ENCODE measurements around the gene ZNF799. TPM values are rescaled to one million over a fixed set of nuclear protein-coding genes. Genes with fewer than 3 reads are reported as not detected.
"Not testable (repeated sequence)": the region's sequence is repeated elsewhere in the genome, so short reads cannot be mapped to it uniquely, and the experiment has no call there.

ZNF799 gene
- total RNA-seq, 4 donors from 2014 or later: 3.1 to 11.0 (median 4.2) TPM

DNA sequence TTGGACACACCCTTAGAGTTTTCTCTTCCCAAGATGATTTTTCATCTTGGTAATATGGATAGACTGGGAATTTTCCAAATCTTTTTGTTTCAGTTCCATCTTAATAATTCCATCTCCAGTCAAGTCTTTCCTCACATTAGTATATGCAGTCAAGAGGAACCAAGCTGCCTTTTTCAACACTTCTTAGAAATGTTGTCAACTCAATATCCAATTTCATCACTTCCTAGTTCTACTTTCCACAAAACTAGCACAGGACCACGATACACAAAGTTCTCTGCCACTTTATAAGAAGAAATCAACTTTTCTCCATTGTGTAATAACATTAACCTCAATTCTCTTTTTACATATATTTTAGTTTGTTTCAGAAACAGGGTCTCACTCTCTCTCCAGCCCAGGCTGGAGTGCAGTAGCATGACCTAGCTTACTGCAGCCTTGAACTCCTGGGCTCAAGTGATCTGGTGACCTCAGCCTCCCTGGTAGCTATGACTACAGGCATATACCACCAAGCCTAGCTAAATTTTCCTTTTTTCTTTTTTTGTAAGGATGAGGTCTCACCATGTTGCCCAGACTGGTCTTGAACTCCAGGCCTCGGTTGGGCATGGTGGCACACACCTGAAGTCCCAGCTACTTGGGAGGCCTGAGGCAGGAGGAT, 24.3 kb upstream of the ZNF799 start:
- DNase-seq (ENCODE audit: low spot score) (no peak), ATAC-seq (ENCODE audit: low FRiP score) (no peak)
- TF ChIP-seq, protein P1, sequence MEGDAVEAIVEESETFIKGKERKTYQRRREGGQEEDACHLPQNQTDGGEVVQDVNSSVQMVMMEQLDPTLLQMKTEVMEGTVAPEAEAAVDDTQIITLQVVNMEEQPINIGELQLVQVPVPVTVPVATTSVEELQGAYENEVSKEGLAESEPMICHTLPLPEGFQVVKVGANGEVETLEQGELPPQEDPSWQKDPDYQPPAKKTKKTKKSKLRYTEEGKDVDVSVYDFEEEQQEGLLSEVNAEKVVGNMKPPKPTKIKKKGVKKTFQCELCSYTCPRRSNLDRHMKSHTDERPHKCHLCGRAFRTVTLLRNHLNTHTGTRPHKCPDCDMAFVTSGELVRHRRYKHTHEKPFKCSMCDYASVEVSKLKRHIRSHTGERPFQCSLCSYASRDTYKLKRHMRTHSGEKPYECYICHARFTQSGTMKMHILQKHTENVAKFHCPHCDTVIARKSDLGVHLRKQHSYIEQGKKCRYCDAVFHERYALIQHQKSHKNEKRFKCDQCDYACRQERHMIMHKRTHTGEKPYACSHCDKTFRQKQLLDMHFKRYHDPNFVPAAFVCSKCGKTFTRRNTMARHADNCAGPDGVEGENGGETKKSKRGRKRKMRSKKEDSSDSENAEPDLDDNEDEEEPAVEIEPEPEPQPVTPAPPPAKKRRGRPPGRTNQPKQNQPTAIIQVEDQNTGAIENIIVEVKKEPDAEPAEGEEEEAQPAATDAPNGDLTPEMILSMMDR (IDR thresholded peaks at IDR 0.05): no peak

DNA sequence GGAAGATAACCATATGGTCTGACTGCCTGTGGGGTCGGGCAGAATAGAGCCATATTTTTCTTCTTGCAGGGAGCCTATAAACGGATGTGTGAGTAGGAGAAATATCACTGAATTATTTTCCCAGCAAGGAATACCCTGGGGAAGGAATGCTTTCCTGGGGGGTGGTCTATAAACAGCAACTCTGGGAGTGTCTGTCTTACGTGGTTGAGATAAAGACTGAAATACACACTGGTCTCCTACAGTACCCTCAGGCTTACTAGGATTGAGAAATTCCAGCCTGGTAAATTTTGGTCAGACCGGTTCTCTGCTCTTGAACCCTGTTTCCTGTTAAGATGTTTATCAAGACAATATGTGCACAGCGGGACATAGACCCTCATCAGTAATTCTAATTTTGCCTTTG, 16.2 kb upstream of the ZNF799 start:
- DNase-seq (ENCODE audit: low spot score); ATAC-seq (ENCODE audit: low FRiP score): not testable (repeated sequence)

DNA sequence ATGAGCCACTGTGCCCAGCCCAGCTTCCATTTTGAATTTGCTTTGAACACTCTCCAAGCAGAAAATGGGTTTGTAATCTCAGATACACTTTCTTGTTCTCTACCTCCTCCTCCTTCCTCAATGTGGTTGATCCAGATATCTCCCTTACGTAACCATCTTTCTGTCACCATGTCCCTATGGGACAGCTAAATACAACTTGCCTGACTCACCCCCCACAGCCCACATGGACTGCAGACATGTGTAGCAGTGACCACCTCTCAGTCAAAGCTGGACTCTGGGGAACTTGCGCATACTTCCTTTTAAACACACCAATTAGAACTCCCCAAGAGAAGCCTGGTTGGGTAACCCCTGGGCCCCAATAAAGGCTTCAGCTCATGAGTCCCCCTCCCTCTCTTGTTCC, 10.8 kb upstream of the ZNF799 start:
- DNase-seq (ENCODE audit: low spot score) (no peak), ATAC-seq (ENCODE audit: low FRiP score) (no peak)
- TF ChIP-seq, protein P1 (IDR thresholded peaks at IDR 0.05): no peak

DNA sequence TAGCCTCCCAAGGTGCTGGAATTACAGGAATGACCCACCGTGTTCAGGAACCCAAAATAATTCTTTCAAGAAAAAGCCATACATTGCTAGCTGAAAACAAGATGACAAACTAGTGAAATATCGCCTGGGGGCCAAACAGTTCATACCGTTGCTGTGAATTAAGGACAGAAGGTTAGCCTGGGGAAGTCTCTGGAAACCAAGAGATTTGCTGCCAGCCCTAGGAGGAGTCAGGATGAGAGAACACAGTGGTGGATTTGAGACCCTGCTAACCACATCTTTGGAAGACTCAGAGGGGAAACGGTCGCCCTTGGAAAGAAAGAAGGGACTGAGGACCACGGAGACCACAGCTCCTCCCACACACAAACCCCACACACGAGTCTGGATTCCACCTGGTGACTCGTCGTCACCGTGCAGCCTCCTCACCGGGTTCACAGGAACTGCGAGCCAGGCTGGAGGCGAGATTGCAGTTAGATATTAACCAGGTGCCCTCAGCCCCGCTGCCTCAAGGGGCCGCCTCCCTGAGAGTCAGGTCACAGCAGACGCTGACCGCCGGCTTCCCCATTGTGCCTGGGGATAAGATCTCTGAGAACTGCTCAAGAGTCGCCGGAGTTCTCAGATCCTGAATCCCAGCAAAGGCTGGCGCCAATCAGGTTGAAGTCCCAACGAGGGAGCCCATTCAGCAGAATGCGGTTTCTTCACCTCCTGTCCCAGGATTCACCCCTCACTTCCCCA, 1.0 kb downstream of the ZNF799 start:
- peak; percentile 26 for ATAC-seq (ENCODE audit: low FRiP score)
- not testable (repeated sequence) for DNase-seq (ENCODE audit: low spot score)

DNA sequence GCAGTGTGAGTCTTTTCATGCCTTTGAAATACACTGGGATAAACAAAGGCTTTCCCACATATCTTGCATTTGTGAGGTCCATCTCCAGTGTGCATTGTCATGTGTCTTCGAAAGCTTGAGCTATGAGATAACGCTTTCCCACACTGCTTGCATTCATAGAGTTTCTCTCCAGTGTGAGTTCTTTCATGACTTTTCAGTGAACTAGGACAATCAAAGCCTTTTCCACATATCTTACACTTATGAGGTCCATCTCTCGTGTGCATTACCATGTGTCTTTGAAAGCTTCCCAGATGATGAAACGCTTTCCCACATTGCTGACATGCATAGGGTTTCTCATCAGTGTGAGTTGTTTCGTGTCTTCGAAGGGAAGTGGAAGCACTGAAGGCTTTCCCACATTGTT, 9.9 kb downstream of the ZNF799 start:
- not testable (repeated sequence) for DNase-seq (ENCODE audit: low spot score); ATAC-seq (ENCODE audit: low FRiP score)

DNA sequence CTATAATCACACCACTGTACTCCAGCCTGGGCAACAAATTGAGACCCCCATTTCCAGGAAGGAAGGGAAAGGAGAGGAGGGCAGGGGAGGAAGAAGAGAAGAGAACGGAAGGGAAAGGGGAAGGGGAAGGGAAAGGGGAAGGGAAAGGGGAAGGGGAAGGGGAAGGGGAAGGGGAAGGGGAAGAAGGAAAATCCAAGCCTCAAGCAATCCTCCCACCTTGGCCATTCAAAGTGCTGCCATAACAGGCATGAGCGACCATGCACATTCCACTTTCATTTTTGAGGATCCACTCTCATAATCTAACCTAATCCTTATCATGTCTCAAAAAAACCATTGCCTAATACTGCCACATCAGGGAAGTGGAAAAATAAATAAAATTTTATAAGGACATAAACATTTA, 14.7 kb downstream of the ZNF799 start:
- not testable (repeated sequence) for DNase-seq (ENCODE audit: low spot score); ATAC-seq (ENCODE audit: low FRiP score)

DNA sequence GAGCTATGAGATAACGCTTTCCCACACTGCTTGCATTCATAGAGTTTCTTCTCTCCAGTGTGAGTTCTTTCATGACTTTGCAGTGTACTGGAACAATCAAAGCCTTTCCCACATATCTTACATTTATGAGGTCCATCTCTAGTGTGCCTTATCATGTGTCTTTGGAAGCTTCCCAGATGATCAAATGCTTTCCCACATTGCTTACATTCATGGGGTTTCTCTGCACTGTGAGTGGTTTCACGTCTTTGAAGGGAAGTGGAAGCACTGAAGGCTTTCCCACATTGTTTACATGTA, 20.7 kb downstream of the ZNF799 start:
- DNase-seq (ENCODE audit: low spot score): no peak
- TF ChIP-seq, protein P1 (IDR thresholded peaks at IDR 0.05): no peak
- ATAC-seq (ENCODE audit: low FRiP score): no peak

DNA sequence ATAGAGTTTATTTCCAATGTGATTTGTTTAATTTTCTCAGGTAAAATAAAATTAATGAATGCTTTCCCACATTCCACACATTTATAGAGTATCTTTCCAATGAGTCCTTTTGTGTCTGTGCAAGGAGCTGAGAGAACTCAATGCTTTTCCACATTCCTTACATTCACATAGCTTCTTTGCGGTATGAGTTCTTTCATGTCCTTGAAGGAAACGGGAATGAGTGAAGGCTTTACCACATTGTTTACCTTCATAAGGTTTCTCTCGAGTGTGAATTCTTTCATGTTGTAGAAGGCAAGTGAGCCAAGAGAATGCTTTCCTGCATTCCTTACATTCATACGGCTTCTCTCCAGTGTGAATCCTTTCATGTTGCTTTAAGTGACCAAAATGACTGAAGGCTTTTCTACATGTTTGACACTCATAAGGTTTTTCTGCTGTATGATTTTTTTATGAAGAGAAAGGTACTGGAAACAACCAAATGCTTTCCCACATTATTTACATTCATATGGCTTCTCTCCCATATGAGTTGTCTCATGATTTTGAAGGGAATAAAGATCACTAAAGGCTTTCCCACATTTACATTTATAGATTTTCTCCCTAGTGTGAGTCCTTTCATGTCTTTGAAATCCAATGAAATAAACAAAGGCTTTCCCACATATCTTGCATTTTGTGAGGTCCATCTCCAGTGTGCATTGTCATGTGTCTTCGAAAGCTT, 21.2 kb downstream of the ZNF799 start:
- ATAC-seq (ENCODE audit: low FRiP score): no peak
- TF ChIP-seq, protein P1 (IDR thresholded peaks at IDR 0.05): no peak

DNA sequence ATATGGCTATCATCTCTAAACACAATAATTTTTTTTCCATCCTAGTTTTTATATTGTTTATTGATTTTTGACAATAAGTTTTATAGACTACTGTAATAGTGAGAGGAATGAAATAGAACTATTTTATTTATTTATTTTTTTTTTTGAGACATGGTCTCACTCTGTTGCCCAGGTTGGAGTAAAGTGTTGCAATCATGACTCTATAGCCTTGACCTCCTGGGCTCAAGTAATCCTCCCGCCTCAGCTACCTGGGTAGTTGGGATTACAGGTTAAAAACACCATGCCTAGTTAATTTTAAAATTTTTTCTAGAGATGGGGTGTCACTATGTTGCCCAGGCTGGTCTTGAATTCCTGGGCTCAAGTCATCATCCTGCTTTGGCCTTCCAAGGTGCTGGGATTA, 27.0 kb downstream of the ZNF799 start:
- ATAC-seq (ENCODE audit: low FRiP score) (no peak), DNase-seq (ENCODE audit: low spot score) (no peak)

More for the DNA sequence above, 21.2 kb downstream of the ZNF799 start:
- no peak for DNase-seq (ENCODE audit: low spot score)

More for the DNA sequence above, 27.0 kb downstream of the ZNF799 start:
- TF ChIP-seq, protein P1 (IDR thresholded peaks at IDR 0.05): no peak
